GM12878 (cell line): Measurements from ENCODE around the gene KCNJ10. TPM values are rescaled to one million over a fixed set of nuclear protein-coding genes. Genes with fewer than 3 reads are reported as not detected.

Experiments used
- ATAC-seq: fragments of 200-7000 bp; cut with Tn5 transposase; 3 replicates; pipeline ENCODE4 v1.9.1; 2020; ENCODE audit warnings: mild to moderate bottlenecking, moderate library complexity
- BruUV-seq: library from RNA; stranded (reverse); fragments of 400-500 nt; replicated peaks from 2 replicates; lab custom pipeline; 2021; lab: Mats Ljungman, UMichigan
- CTCF ChIA-PET: fragments of 300-600 bp; sonication (Branson Sonifier 250); formaldehyde crosslinking; extraction: SDS; loops from one replicate; lab custom pipeline; 2021; ENCODE audit warnings: inconsistent platforms; lab: Yijun Ruan, JAX
- POLR2A ChIA-PET: fragments of 350-600 bp; formaldehyde crosslinking; extraction: SDS; loops from one replicate; lab custom pipeline; 2021; ENCODE audit warnings: inconsistent platforms; lab: Charles Lee
- RAD21 ChIA-PET: fragments of 300-600 bp; sonication (Branson Sonifier 250); formaldehyde crosslinking; loops from one replicate; lab custom pipeline; 2023; ENCODE audit warnings: antibody characterized with exemption; ENCODE audit not compliant: unreplicated experiment; lab: Charles Lee
- SMC1A ChIA-PET: fragments of 300-600 bp; sonication (Branson Sonifier 250); formaldehyde crosslinking; loops from one replicate; lab custom pipeline; 2023; ENCODE audit not compliant: unreplicated experiment, uncharacterized antibody; lab: Charles Lee
- DNase-seq: peaks from one replicate; pipeline ENCODE4 v3.0.0-alpha.2; 2011; ENCODE audit warnings: low read depth, low spot score
- FAIRE-seq: peaks from 3 replicates; lab custom pipeline; 2011; peaks lifted over from hg19 to GRCh38; lab: Jason Lieb, UNC
- H2AFZ ChIP-seq: 2 replicates; pipeline ENCODE4 v1.6.0; 2011; ENCODE audit warnings: low read depth, low read length, control low read depth; ENCODE audit not compliant: control insufficient read depth
- H3K27ac ChIP-seq: 2 replicates; pipeline ENCODE4 v1.5.1; 2011; ENCODE audit warnings: control low read depth; ENCODE audit not compliant: control insufficient read depth, insufficient read depth
- H3K27me3 ChIP-seq, 2 experiments: replicated peaks in 1 of 2; 2 replicates each; pipeline versions ENCODE4 v1.6.0 to v1.6.1; 2011; ENCODE audit warnings: low read length in 1 of 2; ENCODE audit not compliant: control insufficient read depth in 2 of 2, insufficient read depth in 2 of 2
- H3K36me3 ChIP-seq, 2 experiments: 2 replicates each; pipeline ENCODE4 v1.5.1; 2011; ENCODE audit warnings: low read length in 1 of 2; ENCODE audit not compliant: control insufficient read depth in 2 of 2, insufficient read depth in 2 of 2
- H3K4me1 ChIP-seq: 2 replicates; pipeline ENCODE4 v1.6.1; 2011; ENCODE audit warnings: mild to moderate bottlenecking, low read length, moderate library complexity, mixed read lengths; ENCODE audit not compliant: control insufficient read depth, insufficient read depth
- H3K4me2 ChIP-seq: 2 replicates; pipeline ENCODE4 v1.6.0; 2011; ENCODE audit warnings: control low read depth; ENCODE audit not compliant: control insufficient read depth, insufficient read depth
- H3K4me3 ChIP-seq: fragments of 200-600 bp; sonication (generic); 2 replicates; pipeline ENCODE4 v1.5.1; 2016
- H3K79me2 ChIP-seq: 2 replicates; pipeline ENCODE4 v1.6.0; 2011; ENCODE audit warnings: low read length; ENCODE audit not compliant: control insufficient read depth, insufficient read depth
- H3K9ac ChIP-seq: 2 replicates; pipeline ENCODE4 v1.8.0; 2011; ENCODE audit warnings: low read length, control low read depth, mixed read lengths; ENCODE audit not compliant: control insufficient read depth, insufficient read depth
- H3K9me3 ChIP-seq: replicated peaks from 3 replicates; pipeline ENCODE4 v1.5.1; 2011; ENCODE audit warnings: mild to moderate bottlenecking, low read length; ENCODE audit not compliant: control insufficient read depth, insufficient read depth
- H4K20me1 ChIP-seq: 2 replicates; pipeline ENCODE4 v1.6.0; 2011; ENCODE audit not compliant: control insufficient read depth, insufficient read depth
- BMI1 ChIP-seq: fragments of 450-650 bp; IDR thresholded peaks from 2 replicates; pipeline ENCODE4 v1.6.1; 2016; ENCODE audit warnings: mild to moderate bottlenecking, moderate library complexity, borderline replicate concordance
- GABPA ChIP-seq: IDR thresholded peaks from 2 replicates; pipeline ENCODE4 v1.6.1; 2014; ENCODE audit warnings: antibody characterized with exemption, low read depth, mild to moderate bottlenecking, inconsistent platforms
- NR2C1 ChIP-seq: fragments of 450-650 bp; IDR thresholded peaks from 2 replicates; pipeline ENCODE4 v1.6.1; 2017; ENCODE audit warnings: antibody characterized with exemption, mild to moderate bottlenecking, moderate library complexity
- SMAD1 ChIP-seq: fragments of 450-650 bp; IDR thresholded peaks from 2 replicates; pipeline ENCODE4 v1.6.1; 2018; ENCODE audit warnings: mild to moderate bottlenecking, low read depth; ENCODE audit not compliant: partially characterized antibody
- YY1 ChIP-seq: IDR thresholded peaks from 2 replicates; pipeline ENCODE4 v1.6.1; 2011; ENCODE audit warnings: low read depth, mild to moderate bottlenecking, low read length
- ZNF274 ChIP-seq: IDR thresholded peaks from one replicate; pipeline ENCODE4 v1.8.0; 2011; ENCODE audit not compliant: insufficient read length, insufficient read depth
- in situ Hi-C: fragments of 300-500 bp; cut with MboI; formaldehyde crosslinking; loops from 9 replicates; pipeline ENCODE4 v1.14.3; 2018; ENCODE audit warnings: mixed read lengths
- intact Hi-C: fragments of 100-400 bp; cut with micrococcal nuclease; formaldehyde crosslinking; loops from one replicate; pipeline ENCODE4 v1.14.2; 2022; ENCODE audit not compliant: unreplicated experiment
- polyA plus RNA-seq, 11 experiments: library from polyadenylated mRNA; depleted of rRNA in 4 of 11; unstranded in 6 of 11; stranded (reverse) in 5 of 11; fragments of >200 nt; fragmentation: Nextera tagmentation in 4 of 11; fragmentation: Illumina TruSeq in 1 of 11; extraction: Ambion mirVana in 4 of 11; extraction: Trizol in 1 of 11; gene quantifications; 1 replicate in 1 of 11; 2 replicates in 10 of 11; pipeline versions ENCODE4 v1.2.1 to v1.2.3, GENCODE V29; 2011 to 2016; ENCODE audit warnings: inconsistent platforms in 2 of 11, missing spikeins in 2 of 11, low read depth in 1 of 11
- total RNA-seq, 4 experiments: library from RNA; depleted of rRNA in 3 of 4; stranded (reverse); fragments of >200 nt in 3 of 4; fragmentation: Illumina TruSeq in 1 of 4; extraction: Trizol in 1 of 4; gene quantifications; 2 replicates each; pipeline versions ENCODE4 v1.2.1 to v1.2.3, GENCODE V29; 2013 to 2021
- TF ChIP-seq, protein P1 (sequence below), 3 experiments: IDR thresholded peaks in 2 of 3; conservative IDR thresholded peaks in 1 of 3; 2 replicates each; pipeline ENCODE4 v1.5.1; 2011; ENCODE audit warnings: low read depth in 3 of 3, low read length in 3 of 3, mild to moderate bottlenecking in 3 of 3, control low read depth in 2 of 3, moderate library complexity in 2 of 3, inconsistent platforms in 1 of 3, mixed read lengths in 1 of 3; ENCODE audit not compliant: control insufficient read depth in 2 of 3, insufficient read depth in 1 of 3; ENCODE audit errors: extremely low read depth in 1 of 3
- TF ChIP-seq, protein P2 (sequence below): fragments of 450-650 bp; formaldehyde crosslinking; IDR thresholded peaks from 2 replicates; pipeline ENCODE4 v1.4.0; 2022; ENCODE audit warnings: mild to moderate bottlenecking, moderate library complexity
- TF ChIP-seq, protein P3 (sequence below): fragments of 450-650 bp; IDR thresholded peaks from 2 replicates; pipeline ENCODE4 v1.6.1; 2017; ENCODE audit warnings: mild to moderate bottlenecking, moderate library complexity

Gene KCNJ10
- total and polyA plus RNA-seq, 10 of the 15 experiments (the other 5 are each of a cell fraction or from before 2014, with no cell fraction given), result 0.01 to 0.29 (median 0.09) TPM; not detected in 2

DNA sequence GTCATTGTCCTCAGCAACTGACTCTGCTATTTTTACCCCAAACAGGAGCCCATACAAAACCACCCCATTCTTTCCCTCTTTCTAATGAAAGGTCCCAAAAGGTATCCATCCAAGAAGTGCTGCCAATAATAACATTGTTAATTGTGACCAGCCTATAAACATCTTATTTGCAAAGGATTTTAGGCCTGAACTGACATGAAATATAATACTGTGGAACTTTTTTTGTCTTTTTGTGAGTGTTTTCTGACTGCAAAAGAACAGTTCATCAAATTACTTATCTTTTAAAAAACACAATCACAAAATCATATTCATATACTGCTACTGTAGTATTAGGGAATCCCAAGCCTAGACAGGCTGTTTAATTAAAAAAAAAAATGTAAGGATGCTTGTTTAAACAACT is 41.5 kb downstream of the KCNJ10 start:
- Histone ChIP-seq H3K4me1 (peaks cover 5% of the 10 kb centered on the region; the same call in 1 of the 2 replicates), H3K9me3 (no peaks in the 10 kb centered on the region), H3K4me2 (no peak overlapping the region), H2AFZ (no peak overlapping the region), H3K4me3 (no peak overlapping the region), H3K27ac (no peak overlapping the region), H3K79me2 (peaks cover 4% of the 10 kb centered on the region), H3K36me3 (no peaks in the 10 kb centered on the region), H3K27me3 (no peaks in the 10 kb centered on the region), H4K20me1 (no peaks in the 10 kb centered on the region), H3K9ac (no peak overlapping the region)
- DNase-seq, result no peak
- no TSS peak for BruUV-seq
- ChIA-PET RAD21 (no interaction called here), POLR2A (no interaction called here), SMC1A (no interaction called here), CTCF (interaction anchor here (4.7 kb wide), 1 partner anchor 21 kb away, joined by 38 read pairs; no protein-coding TSS in a partner anchor)
- ATAC-seq, result no peak
- FAIRE-seq, result no peak
- no peak for TF ChIP-seq GABPA
- TF ChIP-seq, protein P1, sequence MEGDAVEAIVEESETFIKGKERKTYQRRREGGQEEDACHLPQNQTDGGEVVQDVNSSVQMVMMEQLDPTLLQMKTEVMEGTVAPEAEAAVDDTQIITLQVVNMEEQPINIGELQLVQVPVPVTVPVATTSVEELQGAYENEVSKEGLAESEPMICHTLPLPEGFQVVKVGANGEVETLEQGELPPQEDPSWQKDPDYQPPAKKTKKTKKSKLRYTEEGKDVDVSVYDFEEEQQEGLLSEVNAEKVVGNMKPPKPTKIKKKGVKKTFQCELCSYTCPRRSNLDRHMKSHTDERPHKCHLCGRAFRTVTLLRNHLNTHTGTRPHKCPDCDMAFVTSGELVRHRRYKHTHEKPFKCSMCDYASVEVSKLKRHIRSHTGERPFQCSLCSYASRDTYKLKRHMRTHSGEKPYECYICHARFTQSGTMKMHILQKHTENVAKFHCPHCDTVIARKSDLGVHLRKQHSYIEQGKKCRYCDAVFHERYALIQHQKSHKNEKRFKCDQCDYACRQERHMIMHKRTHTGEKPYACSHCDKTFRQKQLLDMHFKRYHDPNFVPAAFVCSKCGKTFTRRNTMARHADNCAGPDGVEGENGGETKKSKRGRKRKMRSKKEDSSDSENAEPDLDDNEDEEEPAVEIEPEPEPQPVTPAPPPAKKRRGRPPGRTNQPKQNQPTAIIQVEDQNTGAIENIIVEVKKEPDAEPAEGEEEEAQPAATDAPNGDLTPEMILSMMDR (IDR thresholded peaks at IDR 0.05 in 2 of 3, conservative IDR thresholded peaks at IDR 0.05 in 1 of 3; ENCODE audit: control insufficient read depth in 2 of 3, extremely low read depth in 1 of 3, insufficient read depth in 1 of 3, low read depth in 3 of 3, low read length in 3 of 3), result no peak
- TF ChIP-seq, protein P2, sequence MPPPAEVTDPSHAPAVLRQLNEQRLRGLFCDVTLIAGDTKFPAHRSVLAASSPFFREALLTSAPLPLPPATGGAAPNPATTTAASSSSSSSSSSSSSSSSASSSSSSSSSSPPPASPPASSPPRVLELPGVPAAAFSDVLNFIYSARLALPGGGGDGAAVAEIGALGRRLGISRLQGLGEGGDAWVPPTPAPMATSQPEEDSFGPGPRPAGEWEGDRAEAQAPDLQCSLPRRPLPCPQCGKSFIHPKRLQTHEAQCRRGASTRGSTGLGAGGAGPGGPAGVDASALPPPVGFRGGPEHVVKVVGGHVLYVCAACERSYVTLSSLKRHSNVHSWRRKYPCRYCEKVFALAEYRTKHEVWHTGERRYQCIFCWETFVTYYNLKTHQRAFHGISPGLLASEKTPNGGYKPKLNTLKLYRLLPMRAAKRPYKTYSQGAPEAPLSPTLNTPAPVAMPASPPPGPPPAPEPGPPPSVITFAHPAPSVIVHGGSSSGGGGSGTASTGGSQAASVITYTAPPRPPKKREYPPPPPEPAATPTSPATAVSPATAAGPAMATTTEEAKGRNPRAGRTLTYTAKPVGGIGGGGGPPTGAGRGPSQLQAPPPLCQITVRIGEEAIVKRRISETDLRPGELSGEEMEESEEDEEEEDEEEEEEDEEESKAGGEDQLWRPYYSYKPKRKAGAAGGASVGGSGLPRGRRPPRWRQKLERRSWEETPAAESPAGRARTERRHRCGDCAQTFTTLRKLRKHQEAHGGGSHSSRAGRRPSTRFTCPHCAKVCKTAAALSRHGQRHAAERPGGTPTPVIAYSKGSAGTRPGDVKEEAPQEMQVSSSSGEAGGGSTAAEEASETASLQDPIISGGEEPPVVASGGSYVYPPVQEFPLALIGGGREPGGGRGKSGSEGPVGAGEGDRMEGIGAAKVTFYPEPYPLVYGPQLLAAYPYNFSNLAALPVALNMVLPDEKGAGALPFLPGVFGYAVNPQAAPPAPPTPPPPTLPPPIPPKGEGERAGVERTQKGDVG (CRISPR knock-in tag), result no peak
- TF ChIP-seq NR2C1, result no peak
- no peak for TF ChIP-seq SMAD1
- TF ChIP-seq YY1, result no peak
- TF ChIP-seq, protein P3, sequence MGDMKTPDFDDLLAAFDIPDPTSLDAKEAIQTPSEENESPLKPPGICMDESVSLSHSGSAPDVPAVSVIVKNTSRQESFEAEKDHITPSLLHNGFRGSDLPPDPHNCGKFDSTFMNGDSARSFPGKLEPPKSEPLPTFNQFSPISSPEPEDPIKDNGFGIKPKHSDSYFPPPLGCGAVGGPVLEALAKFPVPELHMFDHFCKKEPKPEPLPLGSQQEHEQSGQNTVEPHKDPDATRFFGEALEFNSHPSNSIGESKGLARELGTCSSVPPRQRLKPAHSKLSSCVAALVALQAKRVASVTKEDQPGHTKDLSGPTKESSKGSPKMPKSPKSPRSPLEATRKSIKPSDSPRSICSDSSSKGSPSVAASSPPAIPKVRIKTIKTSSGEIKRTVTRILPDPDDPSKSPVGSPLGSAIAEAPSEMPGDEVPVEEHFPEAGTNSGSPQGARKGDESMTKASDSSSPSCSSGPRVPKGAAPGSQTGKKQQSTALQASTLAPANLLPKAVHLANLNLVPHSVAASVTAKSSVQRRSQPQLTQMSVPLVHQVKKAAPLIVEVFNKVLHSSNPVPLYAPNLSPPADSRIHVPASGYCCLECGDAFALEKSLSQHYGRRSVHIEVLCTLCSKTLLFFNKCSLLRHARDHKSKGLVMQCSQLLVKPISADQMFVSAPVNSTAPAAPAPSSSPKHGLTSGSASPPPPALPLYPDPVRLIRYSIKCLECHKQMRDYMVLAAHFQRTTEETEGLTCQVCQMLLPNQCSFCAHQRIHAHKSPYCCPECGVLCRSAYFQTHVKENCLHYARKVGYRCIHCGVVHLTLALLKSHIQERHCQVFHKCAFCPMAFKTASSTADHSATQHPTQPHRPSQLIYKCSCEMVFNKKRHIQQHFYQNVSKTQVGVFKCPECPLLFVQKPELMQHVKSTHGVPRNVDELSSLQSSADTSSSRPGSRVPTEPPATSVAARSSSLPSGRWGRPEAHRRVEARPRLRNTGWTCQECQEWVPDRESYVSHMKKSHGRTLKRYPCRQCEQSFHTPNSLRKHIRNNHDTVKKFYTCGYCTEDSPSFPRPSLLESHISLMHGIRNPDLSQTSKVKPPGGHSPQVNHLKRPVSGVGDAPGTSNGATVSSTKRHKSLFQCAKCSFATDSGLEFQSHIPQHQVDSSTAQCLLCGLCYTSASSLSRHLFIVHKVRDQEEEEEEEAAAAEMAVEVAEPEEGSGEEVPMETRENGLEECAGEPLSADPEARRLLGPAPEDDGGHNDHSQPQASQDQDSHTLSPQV, result no peak
- TF ChIP-seq ZNF274, result no peak
- no peak for TF ChIP-seq BMI1
- in situ Hi-C loops, result no loop called here
- intact Hi-C loops, result no loop called here
